HG02759 (cell line): Measurements from ENCODE around the gene PIGL.
"Not testable (repeated sequence)": the region's sequence is repeated elsewhere in the genome, so short reads cannot be mapped to it uniquely, and the experiment has no call there.

Experiments
- ATAC-seq: cut with Tn5 transposase; IDR thresholded peaks from one replicate; pipeline ENCODE4 v1.9.1; 2021; ENCODE audit warnings: mild to moderate bottlenecking, moderate library complexity; ENCODE audit not compliant: unreplicated experiment

PIGL gene

DNA sequence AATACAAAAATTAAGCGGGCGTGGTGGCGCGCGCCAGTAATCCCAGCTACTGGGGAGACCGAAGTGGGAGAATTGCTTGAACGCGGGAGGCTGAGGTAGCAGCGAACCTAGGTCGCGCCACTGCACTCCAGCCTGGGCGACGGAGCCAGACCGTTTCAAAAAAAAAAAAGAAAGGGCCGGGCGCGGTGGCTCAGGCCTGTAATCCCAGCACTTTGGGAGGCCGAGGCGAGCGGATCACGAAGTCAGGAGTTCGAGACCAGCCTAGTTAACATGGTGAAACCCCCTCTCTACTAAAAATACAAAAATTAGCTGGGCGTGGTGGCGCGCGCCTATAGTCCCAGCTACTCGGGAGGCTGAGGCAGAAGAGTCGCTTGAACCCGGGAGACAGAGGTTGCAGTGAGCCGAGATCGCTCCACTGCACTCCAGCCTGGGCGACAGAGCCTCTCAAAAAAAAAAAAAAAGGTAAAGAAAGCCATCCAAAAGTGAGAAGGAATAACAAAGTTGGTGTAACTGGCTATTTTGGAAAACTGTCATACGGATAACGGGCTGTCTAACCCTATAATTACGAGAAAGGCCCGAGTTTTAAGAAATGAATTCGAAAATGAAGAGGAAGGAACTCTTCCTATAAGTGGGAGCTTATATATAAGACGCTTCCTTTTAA is 539 bp upstream of the PIGL start:
- not testable (repeated sequence) for ATAC-seq

DNA sequence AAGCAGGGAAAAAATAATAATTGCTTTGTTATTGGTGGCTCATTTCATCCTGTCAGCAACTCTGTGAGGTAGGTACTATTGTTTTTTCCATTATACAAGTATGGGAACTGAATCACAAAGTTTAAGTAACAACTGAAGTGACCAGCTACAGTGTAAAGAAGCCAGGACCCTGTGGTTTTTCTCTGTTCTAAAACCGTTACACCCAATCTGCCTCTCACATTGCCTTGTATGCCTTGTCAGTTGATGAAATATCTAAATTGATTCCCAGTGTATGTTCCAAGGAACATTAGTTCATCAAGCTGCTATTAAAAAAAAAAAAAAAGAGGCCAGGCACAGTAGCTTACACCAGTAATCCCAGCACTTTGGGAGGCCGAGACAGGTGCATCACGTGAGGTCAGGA is 5.4 kb downstream of the PIGL start:
- no peak for ATAC-seq

DNA sequence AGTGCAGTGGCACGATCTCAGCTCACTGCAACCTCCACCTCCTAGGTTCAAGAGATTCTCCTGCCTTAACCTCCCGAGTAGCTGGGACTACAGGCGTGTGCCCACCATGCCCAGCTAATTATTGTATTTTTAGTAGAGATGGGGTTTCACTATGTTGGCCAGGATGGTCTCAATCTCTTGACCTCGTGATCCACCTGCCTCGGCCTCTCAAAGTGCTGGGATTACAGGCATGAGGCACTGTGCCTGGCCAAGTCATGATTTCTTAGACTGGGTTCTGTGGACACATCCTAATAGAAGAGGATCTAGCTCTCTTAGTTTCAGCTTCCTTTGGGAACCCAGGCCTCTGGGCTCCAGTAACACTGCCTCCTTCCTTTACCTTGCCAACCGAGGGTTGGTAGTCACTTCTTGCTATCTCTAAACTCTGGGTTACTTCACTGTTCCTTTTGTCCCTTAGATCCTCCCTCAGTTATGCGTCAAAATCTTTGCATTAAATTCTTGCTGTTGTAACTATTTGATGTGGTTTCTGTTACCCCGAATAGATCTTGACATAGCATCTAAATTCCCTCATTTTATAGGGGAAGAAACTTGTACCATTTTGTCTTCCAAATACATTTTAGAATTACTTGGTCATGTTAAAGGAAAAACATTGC is 13.0 kb downstream of the PIGL start:
- not testable (repeated sequence) for ATAC-seq

DNA sequence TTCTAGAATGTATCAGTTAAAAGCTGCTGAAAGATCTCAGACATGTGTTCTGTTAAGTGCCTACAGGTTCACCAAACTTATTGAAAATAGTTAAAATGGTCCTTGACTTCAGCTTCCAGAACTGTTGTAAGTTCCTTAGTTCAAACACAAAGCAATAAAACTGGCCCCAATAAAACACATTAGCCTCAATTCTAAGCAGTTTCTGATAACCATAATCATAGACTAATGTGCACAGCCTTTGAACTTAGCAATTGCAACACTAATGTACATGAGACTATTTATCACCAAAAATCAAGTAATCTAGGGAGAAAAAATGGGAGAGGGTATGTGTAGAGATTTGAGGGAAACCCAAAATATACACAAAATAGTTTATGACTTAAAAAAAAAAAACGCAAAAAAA is 15.4 kb downstream of the PIGL start:
- no peak for ATAC-seq

DNA sequence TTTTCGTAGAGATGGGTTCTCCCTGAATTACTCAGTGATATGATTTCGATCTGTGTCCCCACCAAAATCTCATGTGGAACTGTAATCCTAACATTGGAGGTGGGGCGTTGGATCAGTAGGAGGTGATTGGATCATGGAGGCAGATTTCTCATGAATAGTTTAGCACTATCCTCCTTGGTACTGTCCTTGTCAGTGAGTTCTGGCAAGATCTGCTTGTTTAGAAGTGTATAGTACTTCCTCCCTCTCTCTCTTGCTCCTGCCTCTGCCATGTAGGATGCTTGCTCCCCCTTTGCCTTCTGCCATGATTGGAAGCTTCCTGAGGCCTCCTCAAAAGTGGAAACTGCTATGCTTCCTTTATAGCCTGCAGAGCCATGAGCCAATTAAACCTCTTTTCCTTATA is 22.9 kb downstream of the PIGL start:
- ATAC-seq: no peak

DNA sequence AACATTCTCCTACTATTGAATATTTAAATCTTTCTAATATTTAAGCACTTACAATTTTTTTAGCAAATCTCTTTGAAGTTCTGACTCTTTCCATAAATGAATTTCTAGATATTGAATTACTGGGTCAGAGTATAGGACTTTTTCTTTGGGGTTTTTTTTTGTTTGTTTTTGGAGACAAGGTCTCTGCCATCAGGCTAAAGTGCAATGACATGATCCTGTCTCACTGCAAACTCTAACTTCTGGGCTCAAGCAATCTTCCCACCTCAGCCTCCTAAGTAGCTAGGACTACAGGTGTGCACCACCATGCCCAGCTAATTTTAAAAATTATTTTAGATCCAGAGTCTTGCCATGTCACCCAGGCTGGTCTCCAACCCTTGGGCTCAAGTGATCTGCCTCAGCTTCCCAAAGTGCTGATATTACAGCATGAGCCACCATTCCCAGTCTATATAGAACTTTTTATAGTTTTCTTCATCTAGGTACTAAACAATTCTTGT is 24.9 kb downstream of the PIGL start:
- ATAC-seq: no peak

DNA sequence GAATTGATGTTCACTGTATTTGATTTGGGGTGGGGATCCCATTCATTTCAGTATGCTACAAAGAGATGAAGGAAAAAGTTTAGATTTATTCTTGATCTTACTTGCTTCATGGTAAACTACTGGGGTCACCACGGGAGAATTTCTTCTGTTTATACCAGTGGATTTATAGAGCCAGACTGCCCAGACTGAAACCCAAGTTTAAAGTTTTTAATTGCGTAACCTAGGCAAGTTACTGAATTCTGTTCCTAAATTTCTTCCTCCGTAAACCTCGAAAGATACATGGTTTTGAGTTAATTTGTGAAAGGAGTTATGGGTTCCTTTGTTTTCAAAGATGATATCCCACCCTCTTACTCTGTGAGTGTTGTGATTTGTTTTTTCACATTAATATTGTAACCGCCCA is 26.4 kb downstream of the PIGL start:
- no peak for ATAC-seq

DNA sequence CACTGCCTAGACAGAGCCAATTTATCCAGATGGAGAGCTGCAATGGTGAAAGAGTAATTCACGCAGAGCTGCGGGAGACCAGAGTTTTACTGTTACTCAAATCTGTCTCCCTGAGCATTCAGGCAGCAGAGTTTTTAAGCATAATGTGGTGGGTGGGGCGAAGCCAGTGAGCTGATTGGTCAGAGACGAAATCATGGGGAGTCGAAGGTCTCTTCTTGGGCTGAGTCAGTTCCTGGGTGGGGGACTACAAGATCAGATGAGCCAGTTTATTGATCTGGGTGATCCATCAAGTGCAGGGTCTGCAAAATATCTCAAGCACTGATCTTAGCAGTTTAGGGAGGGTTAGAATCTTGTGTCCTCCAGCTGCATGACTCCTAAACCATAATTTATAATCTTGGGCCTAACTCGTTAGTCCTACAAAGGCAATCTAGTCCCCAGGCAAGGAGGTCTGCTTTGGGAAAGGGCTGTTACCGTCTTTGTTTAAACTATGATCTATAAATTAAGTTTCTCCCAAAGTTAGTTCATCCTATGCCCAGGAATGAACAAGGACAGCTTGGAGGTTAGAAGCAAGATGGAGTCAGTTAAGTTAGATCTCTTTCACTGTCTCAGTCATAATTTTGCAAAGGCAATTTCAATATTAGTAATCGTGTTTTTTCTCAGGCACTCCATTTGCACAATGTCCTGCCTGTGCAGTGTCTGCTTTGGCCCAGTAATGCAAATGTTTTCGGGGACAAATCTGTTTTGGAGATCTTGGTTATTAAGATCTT is 27.0 kb downstream of the PIGL start:
- no peak for ATAC-seq

DNA sequence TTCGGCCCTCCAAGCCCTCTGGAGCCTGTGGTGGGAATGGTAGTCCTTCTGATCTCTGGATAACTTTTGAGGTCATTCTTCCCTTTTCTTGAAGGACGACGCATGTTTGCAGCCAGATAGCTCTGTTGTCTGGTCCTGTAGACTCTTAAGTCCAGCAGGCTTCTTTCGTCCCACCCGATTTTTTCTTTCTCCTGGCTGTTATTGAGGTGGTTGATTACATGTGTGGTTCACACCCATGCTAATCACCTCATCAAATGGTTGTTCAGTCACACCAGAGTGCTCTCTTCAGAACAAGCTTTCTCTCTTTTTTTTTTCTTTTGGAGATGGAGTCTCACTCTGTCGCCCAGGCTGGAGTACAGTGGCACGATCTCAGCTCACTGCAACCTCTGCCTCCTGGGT is 30.6 kb downstream of the PIGL start:
- no peak for ATAC-seq

DNA sequence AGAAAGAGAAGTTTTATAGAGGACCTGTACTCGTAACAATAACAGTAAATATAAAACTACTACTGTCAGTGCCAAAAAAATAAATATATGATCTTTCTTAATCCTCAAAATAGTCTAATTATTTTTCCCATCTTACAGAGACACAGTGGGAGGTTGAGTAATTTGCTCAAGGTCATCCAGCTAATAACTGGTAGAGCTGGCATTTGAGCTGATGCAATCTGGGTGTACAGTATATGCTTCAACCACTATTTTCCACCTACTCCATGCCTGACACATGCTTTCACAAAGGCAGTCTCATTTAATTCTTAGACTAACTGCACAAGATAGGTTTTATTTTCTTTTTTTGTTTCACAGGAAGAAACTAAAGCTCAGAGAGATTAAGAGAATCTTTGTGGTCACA is 33.6 kb downstream of the PIGL start:
- no peak for ATAC-seq

DNA sequence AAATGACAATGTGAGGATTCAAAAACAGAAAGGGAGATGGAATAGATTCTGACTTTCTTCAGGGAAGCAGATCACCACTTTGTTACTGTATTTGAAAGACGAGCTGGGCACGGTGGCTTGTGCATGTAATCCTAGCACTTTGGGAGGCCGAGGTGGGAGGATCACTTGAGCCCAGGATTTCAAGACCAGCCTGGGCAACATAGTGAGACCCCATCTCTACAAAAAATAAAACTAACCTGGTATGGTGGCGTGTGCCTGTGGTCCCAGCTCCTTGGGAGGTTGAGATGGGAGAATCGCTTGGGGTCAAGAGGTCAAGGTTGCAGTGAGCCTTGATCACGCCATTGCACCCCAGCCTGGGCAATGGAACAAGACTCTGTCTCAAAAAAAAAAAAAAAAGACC is 34.0 kb downstream of the PIGL start:
- ATAC-seq: no peak

DNA sequence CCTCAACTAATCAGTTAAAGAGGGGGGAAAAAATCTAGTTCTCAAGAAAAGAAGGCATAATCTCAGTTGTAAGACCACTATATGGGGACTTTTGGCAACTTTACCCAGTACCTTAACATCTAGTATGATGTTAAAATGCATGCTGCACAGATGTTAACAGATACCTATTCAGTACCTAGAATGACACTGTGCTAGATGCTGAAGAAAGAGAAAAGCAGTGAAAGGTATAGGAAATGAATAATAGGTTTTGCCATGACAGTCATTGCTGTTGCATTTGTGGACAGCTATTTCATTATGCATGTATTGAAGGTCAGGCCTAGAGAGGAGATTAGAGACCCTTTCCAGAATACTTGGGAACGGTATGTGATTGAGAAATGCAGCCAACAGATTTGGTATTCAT is 34.5 kb downstream of the PIGL start:
- no peak for ATAC-seq

DNA sequence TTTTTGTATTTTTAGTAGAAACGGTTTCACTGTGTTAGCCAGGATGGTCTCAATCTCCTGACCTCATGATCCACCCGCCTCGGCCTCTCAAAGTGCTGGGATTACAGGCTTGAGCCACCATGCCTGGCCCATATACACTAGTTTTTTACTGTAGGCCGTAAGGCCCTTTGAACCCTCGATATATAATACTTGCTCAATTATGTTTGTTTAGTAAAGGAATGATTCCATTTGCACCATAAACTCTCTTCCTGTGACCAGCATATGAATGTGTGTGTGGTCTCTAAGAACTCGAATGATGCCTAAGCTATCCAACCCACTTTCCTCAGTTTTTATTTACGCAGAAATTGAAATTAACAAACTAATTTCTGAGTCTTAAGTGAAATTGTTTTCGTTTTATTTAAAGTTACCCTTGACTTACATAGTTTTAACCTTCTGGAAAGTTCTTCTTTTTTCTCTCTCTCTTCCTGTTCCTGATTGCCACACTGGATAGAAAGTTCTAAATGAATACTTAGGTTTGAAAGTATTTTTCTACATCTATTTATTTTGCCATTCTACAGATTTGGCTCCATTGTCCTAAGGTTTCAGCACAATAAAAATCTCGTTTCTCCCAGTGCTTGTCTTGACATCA is 37.9 kb downstream of the PIGL start:
- no peak for ATAC-seq

DNA sequence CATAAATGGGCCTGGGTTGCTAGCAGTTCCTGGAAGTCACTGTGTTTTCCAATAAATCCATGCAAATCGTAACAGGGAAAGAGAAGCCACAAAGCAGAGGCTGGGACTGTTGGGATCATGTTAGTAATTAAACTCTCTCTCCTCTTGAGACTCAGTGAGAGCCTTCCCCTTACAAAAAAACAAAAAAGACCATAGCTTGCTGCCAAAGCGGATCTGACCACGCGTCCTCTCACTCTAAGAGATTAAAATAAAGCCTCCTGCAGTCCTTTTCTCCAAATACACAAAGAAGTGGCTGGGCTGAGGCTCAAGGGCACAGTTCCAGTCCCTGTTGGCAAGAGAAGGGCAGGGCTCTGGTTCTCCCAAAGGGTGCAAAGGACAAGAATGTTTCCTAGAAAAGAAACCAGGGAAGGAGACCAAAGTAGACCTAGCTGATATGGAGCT is 38.5 kb downstream of the PIGL start:
- ATAC-seq: no peak

DNA sequence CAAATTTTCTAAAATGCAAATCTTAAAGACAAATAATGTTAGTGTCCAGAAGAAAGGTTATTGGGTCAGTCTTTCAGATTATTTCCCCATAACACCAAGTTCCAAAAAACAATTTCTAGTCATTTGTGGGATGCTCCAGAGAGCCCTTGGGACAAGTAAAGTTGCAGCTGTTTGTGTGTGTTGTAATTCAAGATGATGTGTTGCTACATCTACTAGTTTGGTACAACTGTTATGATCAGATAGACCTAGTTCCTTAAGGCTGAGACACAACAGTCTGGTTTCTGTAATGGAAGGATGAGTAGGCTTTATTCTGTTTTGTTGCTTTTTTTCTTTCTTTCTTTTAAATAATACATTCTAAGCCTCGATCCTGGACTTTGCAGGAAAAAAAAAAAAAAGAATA is 41.9 kb downstream of the PIGL start:
- no peak for ATAC-seq

DNA sequence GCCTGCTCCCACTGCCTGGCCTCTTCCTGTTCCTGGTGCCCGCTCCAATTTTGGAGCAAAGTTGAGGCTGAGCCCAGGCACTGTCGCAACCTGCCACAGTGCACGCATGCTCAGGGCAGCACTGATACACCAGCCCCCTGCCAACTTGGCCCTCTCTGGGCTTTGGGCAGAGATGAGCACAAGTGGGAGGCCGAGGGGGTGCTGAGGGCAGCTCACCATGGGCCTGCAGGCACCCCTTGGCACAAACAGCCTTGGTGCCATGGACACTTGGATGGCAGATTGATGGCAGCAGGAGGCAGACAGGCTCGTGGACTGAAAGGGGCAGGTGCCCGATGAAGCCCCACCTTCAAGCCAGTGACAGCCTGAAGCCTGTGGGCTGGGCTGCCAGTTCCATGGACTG is 42.9 kb downstream of the PIGL start:
- no peak for ATAC-seq

DNA sequence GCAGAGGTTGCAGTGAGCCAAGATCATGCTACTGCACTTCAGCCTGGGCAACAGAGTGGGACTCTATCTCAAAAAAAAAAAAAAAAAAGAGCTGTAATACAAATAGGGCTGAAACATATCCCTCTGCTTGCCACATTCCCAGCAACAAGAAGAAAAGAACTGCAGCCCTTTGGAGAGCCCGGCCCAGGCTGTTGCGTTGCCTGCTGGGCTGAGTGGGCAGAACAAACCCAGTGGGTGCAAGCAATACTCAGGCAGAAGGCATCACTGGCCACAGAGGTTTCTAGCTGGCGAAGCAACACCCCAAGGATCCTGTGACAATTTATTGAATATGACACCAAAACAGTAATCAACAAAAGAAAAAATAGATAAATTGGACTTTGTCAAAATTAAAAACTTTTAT is 44.0 kb downstream of the PIGL start:
- no peak for ATAC-seq

DNA sequence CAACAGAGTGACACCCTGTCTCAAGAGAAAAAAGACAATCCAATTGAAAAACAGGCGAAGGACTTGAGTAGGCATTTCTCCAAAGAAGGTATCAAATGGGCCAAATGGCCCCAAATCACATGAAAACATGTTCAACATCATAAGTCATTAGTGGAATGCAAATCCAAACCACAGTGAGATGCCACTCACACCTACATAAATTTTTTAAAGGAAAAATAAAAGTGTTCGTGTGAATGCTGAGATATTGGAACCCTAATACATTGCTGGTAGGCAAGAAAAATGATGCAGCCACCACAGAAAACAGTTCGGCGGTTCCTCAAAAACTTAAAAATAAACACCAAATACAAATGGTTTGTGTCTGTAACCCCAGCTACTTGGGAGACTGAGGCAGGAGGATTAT is 45.2 kb downstream of the PIGL start:
- ATAC-seq: no peak

DNA sequence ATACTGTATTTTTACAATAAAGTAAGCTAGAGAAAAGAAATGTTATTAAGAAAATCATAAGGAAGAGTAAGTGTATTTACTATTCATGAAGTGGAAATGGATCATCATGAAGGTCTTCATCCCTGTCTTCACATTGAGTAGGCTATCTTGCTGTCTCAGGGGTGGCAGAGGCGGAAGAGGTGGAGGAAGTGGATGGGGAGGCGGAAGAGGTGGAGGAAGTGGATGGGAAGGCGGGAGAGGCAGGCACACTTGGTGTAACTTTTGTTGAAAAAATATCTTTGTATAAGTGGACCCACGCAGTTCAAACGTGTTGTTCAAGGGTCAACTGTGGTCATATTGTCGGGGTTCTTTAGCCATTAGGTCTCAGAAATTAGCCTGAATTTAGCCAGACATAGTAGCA is 50.2 kb downstream of the PIGL start:
- ATAC-seq: no peak

DNA sequence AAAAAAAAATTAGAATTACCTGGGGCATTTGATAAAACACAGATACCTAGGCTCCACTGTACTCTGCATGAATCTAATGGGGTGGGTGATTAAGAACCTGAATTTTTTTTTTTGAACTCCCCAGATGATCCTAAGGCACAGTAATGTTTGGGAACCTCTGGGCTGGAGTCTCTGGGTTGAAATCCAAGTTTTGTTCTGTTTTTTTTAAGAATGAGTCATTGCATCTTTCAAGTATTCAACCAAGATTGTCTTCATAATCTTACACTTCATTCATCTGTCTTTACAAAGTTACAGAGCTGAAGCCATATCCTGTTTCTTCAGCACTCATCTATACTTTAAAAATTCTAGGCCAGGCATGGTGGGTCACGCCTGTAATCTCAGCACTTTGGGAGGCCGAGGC is 52.6 kb downstream of the PIGL start:
- ATAC-seq: no peak

DNA sequence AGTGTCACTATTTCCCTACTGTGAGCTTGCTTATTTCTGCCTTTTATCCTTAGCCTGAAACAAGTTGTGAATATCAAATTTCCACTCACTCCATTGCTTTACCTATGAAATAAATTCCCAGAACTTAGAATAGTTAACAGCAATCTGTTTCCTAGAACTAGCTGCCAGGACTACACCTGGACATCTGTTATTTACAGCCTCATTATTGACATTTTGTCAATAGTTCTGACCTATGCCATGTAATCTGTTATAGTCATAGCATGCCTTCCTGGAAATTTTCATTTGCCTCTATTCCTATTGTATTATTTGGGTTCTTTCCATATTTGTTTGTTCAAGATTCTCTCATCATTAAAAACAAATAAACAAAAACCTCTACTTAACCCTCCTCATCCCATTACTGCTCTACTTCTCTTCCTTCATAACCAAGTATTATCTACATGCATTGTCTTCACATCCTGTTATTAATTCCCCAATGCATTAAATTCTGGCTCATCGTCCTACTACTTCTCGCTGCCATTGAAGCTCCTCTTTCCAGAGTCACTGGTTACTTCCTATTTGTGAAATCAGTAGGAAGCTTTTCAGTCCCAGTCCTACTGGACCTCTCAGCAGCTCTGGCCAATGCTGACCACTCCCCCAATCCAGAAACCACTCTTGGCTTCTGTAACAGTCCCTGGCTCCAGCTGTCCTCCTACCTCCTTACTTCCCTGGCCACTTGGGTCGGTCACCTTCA is 55.3 kb downstream of the PIGL start:
- no peak for ATAC-seq
